HG03378 (cell line): ENCODE data around the gene SLC39A10.
A peak's percentile ranks its signal among the peaks of the same experiment; 100 is the strongest.

Experiments used
- ATAC-seq: cut with Tn5 transposase; IDR thresholded peaks from one replicate; pipeline ENCODE4 v1.9.1; 2021; ENCODE audit warnings: mild to moderate bottlenecking, moderate library complexity; ENCODE audit not compliant: unreplicated experiment

The SLC39A10 gene

DNA sequence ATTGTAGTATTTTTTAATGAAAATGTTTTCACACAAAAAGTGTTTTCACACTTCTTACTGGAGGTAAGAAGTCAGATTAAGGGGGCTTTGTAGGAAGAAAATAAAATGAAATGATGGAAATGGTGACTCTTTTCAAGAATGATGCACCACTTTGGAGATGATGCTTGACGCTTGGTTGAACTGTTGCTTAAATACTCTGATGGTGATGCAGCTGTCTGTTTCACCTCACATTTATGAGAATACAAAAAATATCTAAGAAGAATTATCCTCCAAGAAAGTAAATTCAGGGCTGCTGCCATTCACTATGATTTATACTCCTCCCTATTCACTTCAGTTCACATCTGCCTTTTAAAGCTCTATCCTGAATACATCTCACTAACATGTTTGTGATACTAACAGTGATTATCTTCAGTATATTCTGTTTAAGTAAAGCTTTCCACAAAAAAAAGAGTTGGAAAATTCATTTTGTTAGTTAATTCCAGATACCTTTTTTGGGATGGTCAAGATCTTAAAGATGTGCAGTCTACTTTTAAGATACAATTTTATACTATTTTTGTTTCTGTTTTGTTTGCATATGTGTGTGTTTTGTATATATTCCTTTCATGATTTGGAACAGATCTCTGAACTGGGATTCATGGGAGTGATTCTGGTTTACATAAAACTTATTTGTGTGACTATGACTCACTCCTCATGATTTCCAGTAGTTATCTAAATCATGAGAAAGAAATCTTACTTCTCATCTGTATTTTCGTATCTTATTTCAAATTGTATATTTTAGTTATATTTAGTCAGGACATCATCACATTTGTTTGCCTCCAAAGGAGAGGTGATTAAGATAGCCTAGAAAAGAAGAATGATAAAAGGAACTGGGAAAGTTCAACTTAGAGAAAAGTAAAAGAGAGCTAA is 53.1 kb downstream of the SLC39A10 start:
- ATAC-seq: no peak

- peak; percentile 89 for ATAC-seq
Observed at GRCh38 chr2:195711478-195711877, 54.5 kb downstream of the SLC39A10 start.

DNA sequence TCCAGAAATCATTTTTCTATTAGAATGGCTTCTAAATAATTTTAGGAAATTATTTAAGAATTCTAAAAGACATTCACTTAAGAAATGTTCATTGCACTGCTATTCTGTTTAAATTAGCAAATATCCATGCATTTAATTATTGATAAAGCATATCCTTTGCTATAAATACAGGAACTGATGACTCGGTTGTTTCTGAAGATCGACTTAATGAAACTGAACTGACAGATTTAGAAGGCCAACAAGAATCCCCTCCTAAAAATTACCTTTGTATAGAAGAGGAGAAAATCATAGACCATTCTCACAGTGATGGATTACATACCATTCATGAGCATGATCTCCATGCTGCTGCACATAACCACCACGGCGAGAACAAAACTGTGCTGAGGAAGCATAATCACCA is 59.4 kb downstream of the SLC39A10 start:
- no peak for ATAC-seq

DNA sequence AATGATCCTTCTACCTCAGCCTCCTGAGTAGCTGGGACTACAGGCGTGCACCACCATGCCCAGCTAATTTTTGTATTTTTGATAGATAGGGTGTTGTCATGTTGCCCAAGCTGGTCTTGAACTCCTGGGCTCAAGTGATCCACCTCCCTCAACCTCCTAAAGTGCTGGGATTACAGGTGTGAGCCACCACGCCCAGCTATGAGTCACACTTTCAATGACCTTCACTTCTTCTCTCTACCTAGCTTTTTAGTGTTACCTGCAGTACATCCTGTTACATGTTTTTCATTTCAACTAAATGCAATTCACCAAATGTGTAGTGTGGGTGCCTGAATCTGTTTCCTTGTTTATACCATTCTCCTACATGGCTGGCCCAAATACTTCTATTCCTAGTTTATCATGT is 64.0 kb downstream of the SLC39A10 start:
- ATAC-seq: no peak

- no peak for ATAC-seq
Observed at GRCh38 chr2:195722075-195722474, 65.0 kb downstream of the SLC39A10 start.

DNA sequence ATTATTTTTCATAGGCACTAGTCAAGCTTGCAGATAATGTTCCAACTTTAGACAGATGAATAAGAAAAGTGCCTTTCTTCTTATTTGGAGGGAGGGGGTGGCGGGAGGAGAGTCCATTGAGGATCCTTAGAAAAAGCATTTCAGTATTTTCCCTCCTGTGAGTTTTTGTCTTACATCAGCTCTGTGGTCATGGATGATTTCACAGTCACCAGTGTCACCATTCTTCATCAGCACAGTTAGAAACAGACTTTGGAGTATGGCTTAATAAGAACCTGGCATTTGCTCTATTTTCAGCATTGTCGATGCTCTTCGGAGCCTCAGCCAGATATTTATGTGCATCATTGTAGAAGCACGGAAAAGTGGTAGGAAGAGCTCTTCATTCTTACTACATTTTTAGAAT is 70.1 kb downstream of the SLC39A10 start:
- no peak for ATAC-seq

- no peak for ATAC-seq
Observed at GRCh38 chr2:195730912-195731311, 73.9 kb downstream of the SLC39A10 start.

DNA sequence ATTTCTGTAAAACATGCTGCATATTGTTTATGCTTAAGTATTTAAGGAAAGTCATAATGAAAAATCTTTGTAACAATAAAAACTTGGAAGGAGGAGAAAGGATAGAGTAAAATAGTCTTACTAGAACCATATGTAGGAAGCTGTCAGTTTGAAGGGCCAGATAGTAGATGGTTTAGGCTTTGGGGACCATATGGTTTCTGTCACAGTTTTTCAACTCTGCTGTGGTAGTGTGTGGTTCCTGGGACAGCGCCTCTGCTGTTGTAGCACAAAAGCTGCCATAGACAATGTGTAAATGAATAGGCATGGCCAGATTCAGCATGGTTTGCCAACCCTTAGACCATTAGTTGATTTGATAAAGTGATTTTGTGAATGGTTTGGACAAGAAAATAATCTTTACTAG is 75.5 kb downstream of the SLC39A10 start:
- no peak for ATAC-seq

GRCh38 chr2:195733831-195734230 is 76.8 kb downstream of the SLC39A10 start:
- ATAC-seq: no peak

GRCh38 chr2:195734395-195734794 is 77.4 kb downstream of the SLC39A10 start:
- ATAC-seq: no peak

- no peak for ATAC-seq
Observed at GRCh38 chr2:195734931-195735330, 77.9 kb downstream of the SLC39A10 start.

- no peak for ATAC-seq
Observed at GRCh38 chr2:195735347-195735746, 78.3 kb downstream of the SLC39A10 start.

DNA sequence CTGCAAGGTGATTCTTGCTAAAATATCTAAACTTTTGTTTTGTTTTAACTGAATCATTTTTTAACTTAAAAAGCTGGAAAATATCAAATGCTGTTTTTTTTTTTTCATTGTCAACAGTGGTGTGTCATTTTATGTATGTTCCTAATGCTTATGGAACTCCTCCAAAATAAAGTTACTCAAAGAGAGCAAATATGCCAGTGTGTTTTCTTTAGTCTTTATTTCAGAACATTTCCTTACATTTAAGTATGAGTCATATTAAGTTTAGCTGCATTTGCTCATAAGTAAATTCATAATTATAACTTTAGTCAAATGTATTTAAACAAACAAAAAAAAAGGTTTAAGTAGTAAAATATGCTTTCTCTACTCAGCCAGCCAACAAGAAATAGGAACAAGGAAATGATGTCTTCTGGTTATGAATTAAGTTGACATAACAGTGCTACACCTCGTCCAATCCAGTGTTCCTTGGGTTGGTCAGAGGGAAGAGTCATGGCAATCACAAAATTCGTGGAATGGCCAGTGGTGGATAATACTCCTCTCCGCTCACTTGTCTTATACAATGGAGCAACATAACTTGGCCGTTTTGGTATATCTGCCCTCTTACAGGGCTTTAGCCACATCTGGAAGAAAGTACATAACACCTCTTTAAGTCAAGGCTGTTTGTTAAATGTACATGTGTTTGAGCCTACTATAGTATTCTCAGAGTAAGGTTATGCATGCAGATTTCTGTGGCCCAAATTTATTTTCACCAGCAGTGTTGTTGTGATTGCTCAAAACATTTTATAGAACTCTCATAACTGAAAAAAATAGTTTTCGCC is 80.7 kb downstream of the SLC39A10 start:
- no peak for ATAC-seq

DNA sequence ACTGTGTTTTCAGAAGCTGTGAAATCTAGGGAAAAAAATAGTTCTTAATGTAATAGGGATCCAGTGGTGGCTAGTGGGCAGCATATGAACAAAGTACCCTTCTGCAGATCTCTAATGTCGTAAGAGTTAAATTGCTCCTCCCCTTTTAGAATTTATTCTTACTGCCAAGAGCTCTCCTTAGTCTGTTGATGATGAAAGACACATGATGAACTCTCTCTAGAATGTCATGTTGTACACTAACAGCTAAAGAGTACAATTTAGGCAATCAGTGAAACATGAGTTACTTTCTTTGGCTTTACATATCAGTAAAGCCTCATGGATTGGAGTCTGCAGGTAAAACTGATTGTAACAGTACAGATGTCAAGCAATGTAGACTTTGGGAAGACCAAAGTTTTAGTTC is 84.2 kb downstream of the SLC39A10 start:
- no peak for ATAC-seq

GRCh38 chr2:195756218-195756942 is 99.4 kb downstream of the SLC39A10 start:
- no peak for ATAC-seq

GRCh38 chr2:195758846-195759245 is 101.8 kb downstream of the SLC39A10 start:
- ATAC-seq: no peak

- ATAC-seq: no peak
Observed at GRCh38 chr2:195759877-195760276, 102.9 kb downstream of the SLC39A10 start.

DNA sequence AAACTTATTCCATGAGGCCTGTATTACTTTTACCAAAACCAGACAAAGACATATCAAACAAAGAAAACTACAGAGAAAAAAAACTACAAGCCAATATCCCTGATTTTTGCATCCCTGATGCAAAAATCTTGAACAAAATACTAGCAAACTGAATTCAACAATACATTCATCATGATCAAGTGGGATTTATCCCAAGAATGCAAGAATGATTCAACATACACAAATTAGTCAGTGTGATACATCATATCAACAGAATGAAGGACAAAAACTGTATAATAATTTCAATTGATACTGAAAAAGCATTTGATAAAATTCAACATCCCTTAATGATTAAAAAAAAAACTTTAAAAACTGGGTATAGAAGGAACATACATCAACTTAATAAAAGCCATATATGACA is 106.8 kb downstream of the SLC39A10 start:
- no peak for ATAC-seq

DNA sequence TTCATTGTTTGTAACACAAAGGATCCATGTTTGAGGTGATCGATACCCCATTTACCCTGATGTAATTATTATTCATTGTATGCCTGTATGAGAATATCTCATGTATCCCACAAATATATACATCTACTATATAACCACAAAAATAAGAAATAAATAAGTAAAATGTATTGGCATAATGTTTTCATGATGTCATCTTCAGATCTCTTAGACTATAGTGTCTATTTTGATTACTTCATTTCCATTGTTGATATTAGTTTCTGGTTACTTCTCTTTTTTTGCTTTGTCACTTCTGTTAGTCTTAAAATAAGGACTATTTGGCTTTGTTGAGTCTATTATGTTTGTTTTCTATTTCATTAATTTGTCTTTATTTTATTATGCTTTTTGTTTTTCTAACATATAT is 109.7 kb downstream of the SLC39A10 start:
- ATAC-seq: no peak

DNA sequence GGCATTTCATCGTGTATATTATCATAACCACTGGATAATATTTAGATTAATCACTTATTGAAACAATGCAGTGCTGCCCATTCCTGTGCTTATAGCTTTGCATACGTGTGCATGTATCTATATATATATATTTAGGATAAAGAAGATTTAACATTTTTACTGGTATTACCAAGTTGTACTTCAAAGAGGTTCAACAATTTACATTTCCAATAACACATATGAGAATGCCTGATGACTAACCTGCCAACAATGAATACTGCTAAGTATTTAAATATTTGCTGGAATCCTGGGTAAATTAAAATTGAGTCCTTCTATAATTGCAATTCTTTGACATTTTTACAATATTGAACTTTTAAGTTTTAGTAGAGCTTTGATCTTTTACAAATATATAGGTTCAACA is 111.4 kb downstream of the SLC39A10 start:
- no peak for ATAC-seq

DNA sequence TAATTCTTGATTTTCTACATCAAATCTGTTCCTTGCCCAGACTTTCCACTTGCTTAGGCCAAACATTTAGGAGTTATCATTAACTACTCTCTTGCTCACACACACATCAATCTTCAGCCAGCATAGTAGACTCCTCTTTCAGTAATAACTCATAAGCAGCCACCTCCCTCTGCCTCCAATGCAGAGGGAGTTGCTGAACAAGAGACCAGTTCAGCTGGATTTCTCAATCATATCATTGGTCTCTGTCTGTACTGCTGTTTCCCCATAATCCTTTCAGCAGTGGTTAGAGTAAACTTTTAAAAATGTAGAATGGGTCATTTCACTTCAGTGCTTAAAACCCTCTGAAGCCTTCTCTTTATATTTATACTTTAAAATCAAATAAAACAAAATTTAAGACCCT is 112.9 kb downstream of the SLC39A10 start:
- no peak for ATAC-seq
